HCT116 (cell line): ENCODE results near the gene PCDHGC4. TPM values are rescaled to one million over a fixed set of nuclear protein-coding genes. Genes with fewer than 3 reads are reported as not detected.

ENCODE experiments used
- ATAC-seq: fragments of 200-7000 bp; cut with Tn5 transposase; 2 replicates; pipeline ENCODE4 v1.9.1; 2020; ENCODE audit warnings: mild to moderate bottlenecking, moderate library complexity
- BruUV-seq: library from RNA; stranded (reverse); fragments of 400-500 nt; replicated peaks from 2 replicates; lab custom pipeline; 2021; lab: Mats Ljungman, UMichigan
- CTCF ChIA-PET: fragments of 300-600 bp; sonication (Branson Sonifier 250); formaldehyde crosslinking; loops from one replicate; lab custom pipeline; 2021; ENCODE audit warnings: antibody characterized with exemption; lab: Charles Lee
- POLR2A ChIA-PET: fragments of 300-600, 350-600 bp; sonication (Branson Sonifier 250); formaldehyde crosslinking; loops from one replicate; lab custom pipeline; 2021; ENCODE audit warnings: antibody characterized with exemption; lab: Charles Lee
- RAD21 ChIA-PET, 2 experiments: fragments of 300-600 bp; sonication (Branson Sonifier 250); formaldehyde crosslinking; loops; one replicate each; lab custom pipeline; 2023; ENCODE audit warnings: low total read pairs in 2 of 2; ENCODE audit not compliant: uncharacterized antibody in 2 of 2, unreplicated experiment in 2 of 2, low non-redundant PET in 1 of 2; lab: Charles Lee
- DNase-seq: peaks from one replicate; pipeline ENCODE4 v3.0.0-alpha.2; 2010; ENCODE audit warnings: low read depth, low spot score
- H2AFZ ChIP-seq: fragments of 200-600 bp; shearing (Covaris generic), sonication (generic); 2 replicates; pipeline ENCODE4 v1.6.1; 2017; ENCODE audit warnings: low read depth, mixed run types, mixed read lengths, antibody characterized with exemption, low read length; ENCODE audit not compliant: poor library complexity, severe bottlenecking
- H3K27ac ChIP-seq: 2 replicates; pipeline ENCODE4 v1.5.1; 2012; ENCODE audit warnings: low read depth, low read length
- H3K27me3 ChIP-seq: fragments of 200-600 bp; sonication (generic); 2 replicates; pipeline ENCODE4 v1.6.1; 2016; ENCODE audit warnings: mixed run types, low read length, mixed read lengths; ENCODE audit not compliant: insufficient read depth
- H3K36me3 ChIP-seq, 2 experiments: fragments of 200-500 bp in 1 of 2; fragments of 200-600 bp in 1 of 2; sonication (Bioruptor generic) in 1 of 2; sonication (generic) in 1 of 2; 2 replicates each; pipeline versions ENCODE4 v1.5.1 to v1.6.1; 2014 to 2016; ENCODE audit warnings: low read length in 2 of 2, inconsistent platforms in 1 of 2, mixed read lengths in 1 of 2, mixed run types in 1 of 2; ENCODE audit not compliant: insufficient read depth in 2 of 2, control insufficient read depth in 1 of 2
- H3K4me1 ChIP-seq, 2 experiments: fragments of 200-600 bp in 1 of 2; sonication (generic) in 1 of 2; 2 replicates each; pipeline versions ENCODE4 v1.5.1 to v1.6.1; 2012 to 2017; ENCODE audit warnings: low read length in 2 of 2, inconsistent platforms in 1 of 2, mild to moderate bottlenecking in 1 of 2, mixed read lengths in 1 of 2, mixed run types in 1 of 2, moderate library complexity in 1 of 2; ENCODE audit not compliant: insufficient read depth in 2 of 2, control insufficient read depth in 1 of 2
- H3K4me2 ChIP-seq: fragments of 200-600 bp; sonication (generic); 2 replicates; pipeline ENCODE4 v1.6.1; 2017; ENCODE audit warnings: mixed run types, low read length, mixed read lengths
- H3K4me3 ChIP-seq, 2 experiments: fragments of 200-600 bp in 1 of 2; sonication (generic) in 1 of 2; replicated peaks in 1 of 2; 2 replicates each; pipeline ENCODE4 v1.5.1; 2011 to 2016; ENCODE audit warnings: low read length in 2 of 2, control low read depth in 1 of 2, low read depth in 1 of 2, mild to moderate bottlenecking in 1 of 2, mixed read lengths in 1 of 2, mixed run types in 1 of 2
- H3K79me2 ChIP-seq: fragments of 200-600 bp; sonication (generic); 2 replicates; pipeline ENCODE4 v1.6.1; 2017; ENCODE audit warnings: mild to moderate bottlenecking, mixed run types, low read length, moderate library complexity, mixed read lengths; ENCODE audit not compliant: insufficient read depth
- H3K9ac ChIP-seq: fragments of 200-600 bp; sonication (generic); 2 replicates; pipeline ENCODE4 v1.6.1; 2016; ENCODE audit warnings: low read length, mixed read lengths
- H3K9me2 ChIP-seq: fragments of 200-600 bp; sonication (generic), shearing (Covaris generic); 2 replicates; pipeline ENCODE4 v1.6.1; 2017; ENCODE audit warnings: mixed run types, mild to moderate bottlenecking, moderate library complexity; ENCODE audit not compliant: insufficient read depth
- H3K9me3 ChIP-seq, 2 experiments: fragments of 200-500 bp in 1 of 2; fragments of 200-600 bp in 1 of 2; sonication (Bioruptor generic) in 1 of 2; sonication (generic) in 1 of 2; 2 replicates each; pipeline ENCODE4 v1.6.1; 2014 to 2017; ENCODE audit warnings: low read length in 2 of 2, mixed read lengths in 2 of 2, inconsistent platforms in 1 of 2, low read depth in 1 of 2, mild to moderate bottlenecking in 1 of 2, mixed run types in 1 of 2, moderate library complexity in 1 of 2; ENCODE audit not compliant: control insufficient read depth in 1 of 2, insufficient read depth in 1 of 2
- H4K20me1 ChIP-seq: fragments of 200-600 bp; sonication (generic), shearing (Covaris generic); 2 replicates; pipeline ENCODE4 v1.6.1; 2017; ENCODE audit warnings: mixed run types, mild to moderate bottlenecking, moderate library complexity; ENCODE audit not compliant: insufficient read depth
- CBX3 ChIP-seq: IDR thresholded peaks from 2 replicates; pipeline ENCODE4 v1.6.1; 2012; ENCODE audit warnings: low read depth
- CEBPB ChIP-seq: IDR thresholded peaks from 2 replicates; pipeline ENCODE4 v1.6.1; 2012; ENCODE audit warnings: low read depth
- EGR1 ChIP-seq: IDR thresholded peaks from 2 replicates; pipeline ENCODE4 v1.6.1; 2012; ENCODE audit warnings: low read depth
- ELF1 ChIP-seq: IDR thresholded peaks from 2 replicates; pipeline ENCODE4 v1.6.1; 2012; ENCODE audit warnings: low read depth, borderline replicate concordance
- EZH2 ChIP-seq: fragments of 200-600 bp; sonication (generic); IDR thresholded peaks from 2 replicates; pipeline ENCODE4 v1.6.1; 2017; ENCODE audit warnings: antibody characterized with exemption, mixed run types
- EZH2phosphoT487 ChIP-seq: fragments of 200-600 bp; IDR thresholded peaks from 2 replicates; pipeline ENCODE4 v1.6.1; 2018; ENCODE audit warnings: antibody characterized with exemption, borderline replicate concordance
- FOSL1 ChIP-seq: IDR thresholded peaks from 2 replicates; pipeline ENCODE4 v1.6.1; 2012; ENCODE audit warnings: low read depth
- JUND ChIP-seq: IDR thresholded peaks from 2 replicates; pipeline ENCODE4 v1.6.1; 2012
- POLR2AphosphoS5 ChIP-seq: IDR thresholded peaks from 2 replicates; pipeline ENCODE4 v1.6.1; 2011; ENCODE audit warnings: mild to moderate bottlenecking, low read depth, low read length, moderate library complexity
- RAD21 ChIP-seq: IDR thresholded peaks from 2 replicates; pipeline ENCODE4 v1.6.1; 2012; ENCODE audit warnings: low read depth, mild to moderate bottlenecking
- REST ChIP-seq: IDR thresholded peaks from 2 replicates; pipeline ENCODE4 v1.6.1; 2012; ENCODE audit warnings: low read depth
- SIN3A ChIP-seq: IDR thresholded peaks from 2 replicates; pipeline ENCODE4 v1.6.1; 2012; ENCODE audit warnings: low read depth
- SRF ChIP-seq: IDR thresholded peaks from 2 replicates; pipeline ENCODE4 v1.6.1; 2012; ENCODE audit warnings: low read depth
- YY1 ChIP-seq: IDR thresholded peaks from 2 replicates; pipeline ENCODE4 v1.6.1; 2011; ENCODE audit warnings: low read length, low read depth, moderate library complexity, mild to moderate bottlenecking; ENCODE audit not compliant: insufficient replicate concordance; ENCODE audit errors: extremely low read depth
- ZBTB33 ChIP-seq: IDR thresholded peaks from 2 replicates; pipeline ENCODE4 v1.6.1; 2011; ENCODE audit warnings: mild to moderate bottlenecking, low read length, moderate library complexity; ENCODE audit not compliant: insufficient replicate concordance; ENCODE audit errors: extremely low read depth
- ZFX ChIP-seq: fragments of 450-650 bp; IDR thresholded peaks from 2 replicates; pipeline ENCODE4 v1.6.1; 2017
- ZNF274 ChIP-seq: fragments of 200-500 bp; sonication (Bioruptor generic); IDR thresholded peaks from 2 replicates; pipeline ENCODE4 v1.6.1; 2014; ENCODE audit warnings: mild to moderate bottlenecking, low read depth, low read length, inconsistent platforms
- intact Hi-C: fragments of 100-400 bp; cut with micrococcal nuclease; formaldehyde crosslinking; loops from 2 replicates; pipeline ENCODE4 v1.10.0; 2022
- total RNA-seq: library from RNA; stranded (reverse); gene quantifications from one replicate; pipeline ENCODE4 v1.2.1, GENCODE V29; 2021; ENCODE audit not compliant: unreplicated experiment
- TF ChIP-seq, protein P1 (sequence below): IDR thresholded peaks from 2 replicates; pipeline ENCODE4 v1.6.1; 2012
- TF ChIP-seq, protein P2 (sequence below): IDR thresholded peaks from 2 replicates; pipeline ENCODE4 v1.6.1; 2012

Gene PCDHGC4
- total RNA-seq, 1 experiment from 2014 or later: 0.05 TPM

GRCh38 chr5:141534492-141535213 is 49.8 kb downstream of the PCDHGC4 start:
- no peaks in the 10 kb centered on the region for H3K9me3 ChIP-seq
- ChIA-PET POLR2A (no interaction called here), CTCF (interaction anchor here (0.6 to 1.3 kb wide), 3 partner anchors 14 to 215 kb away, joined by 3 to 4 read pairs (median 3); no protein-coding TSS in a partner anchor), RAD21 (no interaction called here)
- no peak overlapping the region for H3K4me3 ChIP-seq
- H3K27me3 ChIP-seq: no peaks in the 10 kb centered on the region
- no TSS peak for BruUV-seq
- no peak overlapping the region for H3K4me2 ChIP-seq
- DNase-seq (no peak), ATAC-seq (no peak)
- H2AFZ ChIP-seq: no peak overlapping the region
- H3K4me1 ChIP-seq: no peaks in the 10 kb centered on the region
- no peaks in the 10 kb centered on the region for H4K20me1 ChIP-seq
- peaks cover 9 to 22% of the 10 kb centered on the region in 2 experiments; a peak in 3 of 4 replicates for H3K36me3 ChIP-seq
- no peaks in the 10 kb centered on the region for H3K79me2 ChIP-seq
- intact Hi-C loops: no loop called here
- H3K9me2 ChIP-seq: no peaks in the 10 kb centered on the region
- TF ChIP-seq, protein P1, sequence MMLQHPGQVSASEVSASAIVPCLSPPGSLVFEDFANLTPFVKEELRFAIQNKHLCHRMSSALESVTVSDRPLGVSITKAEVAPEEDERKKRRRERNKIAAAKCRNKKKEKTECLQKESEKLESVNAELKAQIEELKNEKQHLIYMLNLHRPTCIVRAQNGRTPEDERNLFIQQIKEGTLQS: no peak
- TF ChIP-seq JUND (no peak), FOSL1 (no peak), ZFX (no peak), RAD21 (no peak), CBX3 (no peak), POLR2AphosphoS5 (no peak), ZBTB33 (no peak), REST (no peak), EZH2phosphoT487 (no peak), YY1 (no peak), SRF (no peak), EZH2 (no peak), EGR1 (no peak), CEBPB (no peak), SIN3A (no peak), ELF1 (no peak), ZNF274 (no peak)
- TF ChIP-seq, protein P2, sequence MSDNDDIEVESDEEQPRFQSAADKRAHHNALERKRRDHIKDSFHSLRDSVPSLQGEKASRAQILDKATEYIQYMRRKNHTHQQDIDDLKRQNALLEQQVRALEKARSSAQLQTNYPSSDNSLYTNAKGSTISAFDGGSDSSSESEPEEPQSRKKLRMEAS: no peak
- H3K27ac ChIP-seq: no peak overlapping the region
- no peak overlapping the region for H3K9ac ChIP-seq
